NCI-H2196 (cell line): Measurements from ENCODE around the gene SH3PXD2A.

Experiments used
- DNase-seq: peaks from one replicate; lab custom pipeline; 2025; ENCODE audit not compliant: unreplicated experiment; lab: John Stamatoyannopoulos, UW

SH3PXD2A gene

DNA sequence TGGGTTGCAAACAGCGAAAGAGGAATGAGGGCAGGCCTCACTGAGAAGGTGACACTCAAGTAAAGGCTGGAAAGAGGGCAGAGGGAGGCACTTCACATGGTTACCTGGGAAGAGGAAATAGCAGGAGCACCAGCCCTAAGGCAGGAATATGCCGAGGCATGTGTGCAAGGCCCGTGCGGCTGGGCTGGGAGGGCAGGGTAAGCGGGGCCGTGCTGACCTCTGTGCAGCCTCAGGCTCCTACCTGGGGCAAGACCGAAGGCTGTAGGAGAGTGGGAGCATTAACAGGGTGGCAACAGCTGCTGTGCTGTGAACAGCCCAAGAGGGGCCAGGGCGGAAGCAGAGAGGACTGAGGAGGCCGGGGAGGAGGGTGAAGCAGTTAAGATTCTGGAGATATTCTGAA, 24.0 kb upstream of the SH3PXD2A start:
- DNase-seq, result no peak

DNA sequence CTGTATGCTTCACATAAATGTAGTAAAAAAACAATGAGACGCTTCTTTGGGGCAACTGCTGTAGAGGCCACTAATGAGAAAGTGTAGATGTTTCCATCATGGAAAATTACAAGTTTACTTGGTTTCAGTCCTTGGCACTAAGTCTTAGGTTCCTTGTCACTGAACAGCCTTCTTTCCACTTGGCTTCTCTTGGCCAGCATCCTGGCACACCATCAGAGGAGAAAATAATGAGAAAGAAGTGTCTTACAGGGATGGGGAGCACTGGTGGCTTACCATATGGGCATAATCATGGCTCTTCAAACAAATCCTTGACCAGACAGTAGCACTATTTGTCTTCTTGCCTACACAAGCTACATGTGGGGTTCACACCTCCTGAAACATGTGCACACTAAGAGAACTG, 22.5 kb upstream of the SH3PXD2A start:
- no peak for DNase-seq

DNA sequence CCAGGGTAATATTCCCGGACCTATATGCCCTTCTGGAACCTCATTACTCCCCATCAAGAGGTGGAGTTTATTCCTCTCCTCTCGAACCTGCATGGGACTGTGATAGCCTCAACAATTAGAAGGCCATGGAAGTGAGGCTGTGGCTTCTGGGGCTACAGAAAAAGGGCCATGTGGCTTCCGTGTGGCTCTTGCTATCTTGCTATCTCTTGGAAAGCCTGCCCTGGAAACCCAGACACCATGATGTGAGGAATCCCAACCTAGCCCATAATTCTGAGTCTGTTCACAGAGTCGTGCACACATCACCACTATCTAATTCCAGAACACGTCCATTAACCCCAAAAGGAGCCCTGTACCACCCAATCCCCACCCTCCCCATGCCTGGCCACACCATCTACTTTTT, 20.8 kb upstream of the SH3PXD2A start:
- DNase-seq, result no peak

DNA sequence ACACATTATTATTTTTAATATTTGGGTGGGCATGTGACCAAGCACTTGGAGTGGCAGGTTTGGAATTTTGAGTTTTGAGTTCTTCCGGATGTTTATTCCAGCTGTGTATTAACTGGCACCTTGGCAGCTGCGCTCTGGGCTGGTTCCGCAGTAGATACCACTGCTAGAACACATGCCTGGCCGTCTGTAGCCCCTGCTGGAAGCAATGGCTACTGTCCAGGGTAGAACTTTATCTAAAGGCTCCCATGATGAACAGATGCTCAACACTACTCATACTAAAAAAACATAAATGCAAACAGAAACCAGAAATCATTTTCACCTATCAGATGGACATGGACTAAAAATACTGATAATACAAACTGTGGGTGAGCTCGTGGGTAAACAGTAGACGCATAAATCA, 19.4 kb upstream of the SH3PXD2A start:
- no peak for DNase-seq

DNA sequence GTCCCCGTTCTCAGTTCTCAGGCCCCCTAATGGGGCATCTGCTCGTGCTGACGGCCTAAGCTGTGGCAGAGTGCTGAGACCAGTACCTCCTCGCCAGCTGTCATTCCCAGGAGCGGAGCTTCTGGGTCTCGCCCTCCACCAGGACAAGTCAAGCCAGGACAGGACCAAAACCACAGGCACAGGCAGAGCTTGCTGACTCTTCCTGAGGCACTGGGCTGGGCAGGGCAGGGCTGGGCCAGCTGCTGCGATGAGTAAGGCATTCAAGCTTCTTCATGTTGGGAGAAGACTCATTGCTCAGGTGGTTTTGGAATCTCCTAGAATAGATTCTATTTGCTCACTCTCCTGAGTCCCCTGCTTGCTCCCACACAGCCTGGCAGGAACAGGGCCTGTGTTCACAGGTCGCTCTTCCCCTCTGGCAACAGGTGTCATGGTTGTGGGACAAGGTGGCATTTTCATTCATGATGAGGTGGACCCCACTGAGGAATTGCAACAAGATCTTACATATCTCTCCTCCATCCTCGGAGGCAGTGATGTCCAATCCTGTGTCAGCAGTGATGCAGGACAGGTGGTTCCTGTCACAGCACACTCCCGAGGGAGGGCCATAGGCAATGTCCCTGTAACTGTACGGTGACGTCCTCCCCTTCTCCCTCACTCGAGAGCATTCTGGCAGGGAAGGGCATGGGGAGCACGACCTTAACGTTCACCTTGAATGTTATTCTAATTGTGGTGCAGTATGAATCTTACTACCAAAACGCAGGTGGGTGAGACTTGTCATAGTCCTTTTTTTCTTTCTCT, 17.0 kb upstream of the SH3PXD2A start:
- no peak for DNase-seq

DNA sequence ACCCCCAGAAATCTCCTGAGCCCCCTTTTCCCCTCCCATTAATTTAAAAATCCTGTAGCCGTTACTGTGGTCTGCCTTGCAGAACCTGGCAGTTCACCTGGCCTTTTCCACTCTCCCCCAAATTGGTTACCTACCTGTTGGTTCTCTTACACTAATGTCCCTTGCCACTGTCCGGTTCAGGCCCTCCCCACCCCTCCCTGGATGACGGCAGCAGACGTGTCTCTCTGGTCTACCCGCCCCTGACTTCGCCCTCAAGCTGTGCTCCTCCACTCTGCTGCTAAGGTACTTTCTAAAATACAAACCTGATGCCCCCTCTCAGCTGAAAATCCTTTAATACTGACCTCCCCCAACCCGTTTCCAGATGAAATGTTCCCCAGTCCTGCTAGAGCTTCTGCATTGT, 15.6 kb upstream of the SH3PXD2A start:
- no peak for DNase-seq

DNA sequence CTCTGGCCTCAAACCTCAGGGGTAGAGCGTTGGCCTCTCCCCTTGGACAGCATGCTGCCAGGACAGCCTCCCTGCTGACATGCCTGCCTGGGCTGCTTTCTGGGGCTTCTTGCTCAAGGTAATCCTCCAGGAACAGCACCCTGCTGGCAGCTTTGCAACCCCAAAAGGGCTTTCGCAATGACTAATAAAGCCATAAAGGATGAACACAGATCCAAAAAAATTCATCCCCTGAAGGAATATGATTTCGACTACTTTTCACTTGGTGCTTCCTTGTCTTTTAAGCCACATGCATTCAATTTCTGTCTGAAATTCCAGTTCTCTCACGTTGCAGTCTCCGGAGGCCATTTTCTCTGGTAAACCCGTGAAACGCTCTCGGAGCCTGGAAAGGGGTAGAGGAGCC, 15.1 kb upstream of the SH3PXD2A start:
- DNase-seq, result no peak

DNA sequence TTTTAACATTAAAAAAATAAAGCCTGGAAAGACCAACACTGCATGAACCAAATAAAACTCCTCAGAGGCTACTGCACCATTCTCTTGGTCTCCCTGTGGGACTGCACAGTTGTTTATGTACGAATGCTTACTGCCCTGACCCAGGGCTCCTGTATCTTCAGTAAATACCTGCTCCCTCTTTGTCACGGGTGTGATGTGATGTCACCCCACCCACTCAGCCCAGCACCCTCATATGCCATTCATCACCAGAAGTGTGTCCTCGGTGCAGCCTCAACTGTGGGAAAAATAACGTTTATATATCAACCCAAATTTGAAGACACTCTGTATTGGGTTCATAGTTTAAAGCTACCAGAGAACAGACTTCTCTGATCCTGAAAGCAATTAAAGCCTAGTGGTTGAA, 14.0 kb upstream of the SH3PXD2A start:
- DNase-seq, result no peak

DNA sequence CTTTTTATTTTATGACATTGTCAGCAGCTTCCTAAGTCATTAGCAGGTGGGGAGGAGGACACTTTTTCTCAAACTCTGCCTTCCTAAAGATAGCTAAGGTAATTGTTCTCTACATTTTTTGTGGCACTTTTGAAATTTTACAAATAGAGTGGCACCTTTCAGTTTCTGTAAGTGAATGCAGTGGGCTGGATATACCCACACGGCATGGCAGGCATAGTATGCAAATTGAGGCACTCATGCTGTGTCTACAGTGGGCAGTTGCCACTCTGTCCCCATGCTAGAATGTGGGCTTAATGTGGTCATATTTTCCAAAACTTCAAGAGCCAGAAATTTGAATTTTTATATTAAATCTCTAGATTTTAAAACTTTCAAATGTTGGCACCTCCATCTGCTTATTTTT, 12.8 kb upstream of the SH3PXD2A start:
- no peak for DNase-seq

DNA sequence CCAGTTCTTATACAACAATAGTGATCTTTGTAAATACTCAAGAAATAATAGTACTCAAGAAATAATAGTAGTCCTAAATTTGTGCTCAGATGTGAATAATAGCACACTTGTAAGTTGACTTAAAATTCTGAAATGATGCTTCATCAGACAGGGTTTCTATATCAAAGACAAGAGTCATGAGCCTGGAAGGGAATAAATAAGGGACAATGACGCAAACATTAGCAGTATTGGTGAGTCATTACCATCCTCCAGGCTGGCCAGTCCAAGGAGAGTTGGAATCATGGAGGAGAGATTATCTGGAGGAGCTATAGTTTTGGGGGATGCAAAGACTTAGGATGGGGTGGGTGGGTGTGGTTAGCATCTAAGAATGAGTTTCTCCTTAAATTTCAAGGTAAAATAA, 6.1 kb upstream of the SH3PXD2A start:
- no peak for DNase-seq

DNA sequence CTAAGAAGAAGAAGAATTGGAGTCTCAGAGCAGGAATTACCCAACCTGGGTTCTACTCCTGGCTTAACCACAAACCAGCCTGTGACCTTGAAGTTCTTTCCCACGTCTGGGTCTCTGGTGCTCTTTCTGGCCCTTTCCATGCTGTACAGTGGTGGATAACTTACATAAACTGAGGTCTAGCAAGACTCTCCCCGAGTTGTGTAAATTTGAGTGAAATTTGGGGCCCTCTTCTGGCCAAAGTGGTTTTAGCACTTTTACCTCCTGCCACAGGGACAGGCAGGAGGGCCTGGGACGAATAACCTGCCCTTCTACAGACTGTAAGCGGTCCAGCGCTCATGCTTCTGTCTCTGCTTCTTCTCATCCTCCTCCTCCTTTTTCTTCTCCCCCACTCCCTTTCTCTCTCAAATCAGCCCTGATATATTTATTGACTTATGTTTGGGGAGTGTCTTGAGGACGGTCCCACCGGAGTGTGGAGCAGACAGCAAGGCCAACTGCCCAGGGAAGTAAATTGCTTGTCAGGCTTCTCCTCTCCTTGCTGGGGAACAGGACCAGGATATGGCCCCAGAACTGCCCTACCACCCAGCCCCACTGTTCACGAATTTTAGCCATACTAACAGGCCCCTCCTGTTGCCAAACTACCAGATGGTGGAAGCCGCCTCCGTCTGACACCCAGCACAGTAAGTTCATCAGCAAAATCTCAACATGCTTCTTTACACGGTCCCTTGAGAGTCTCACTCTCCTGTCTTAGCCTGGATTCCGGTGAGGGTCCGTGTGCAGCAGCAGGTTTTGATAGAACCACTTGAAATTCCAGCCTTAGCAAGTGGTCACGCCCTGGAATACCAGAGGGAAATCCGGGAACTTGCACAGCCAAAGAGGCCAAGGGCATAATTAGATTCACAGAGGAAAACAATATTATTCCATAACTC, 4.0 kb upstream of the SH3PXD2A start:
- peak; percentile 26 for DNase-seq

DNA sequence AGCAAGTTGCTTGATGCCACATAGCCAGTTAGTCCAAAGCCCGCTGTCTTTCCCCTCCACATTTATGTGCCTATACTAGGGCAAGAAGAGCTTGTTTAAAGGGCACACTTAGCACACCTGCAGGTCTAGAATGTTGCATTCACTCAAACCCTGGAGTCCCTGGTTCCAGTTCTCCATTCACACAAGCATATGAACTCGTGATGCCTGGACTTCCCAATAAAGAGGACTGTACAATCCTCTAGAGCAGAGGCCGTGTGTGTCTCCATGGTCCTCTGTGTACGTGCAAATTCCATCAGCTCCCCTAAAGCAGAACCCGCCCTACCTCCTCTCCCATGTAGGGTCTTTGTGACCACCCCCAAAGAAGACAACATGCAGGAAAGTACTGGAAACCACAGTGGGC, 3.0 kb upstream of the SH3PXD2A start:
- DNase-seq, result no peak

DNA sequence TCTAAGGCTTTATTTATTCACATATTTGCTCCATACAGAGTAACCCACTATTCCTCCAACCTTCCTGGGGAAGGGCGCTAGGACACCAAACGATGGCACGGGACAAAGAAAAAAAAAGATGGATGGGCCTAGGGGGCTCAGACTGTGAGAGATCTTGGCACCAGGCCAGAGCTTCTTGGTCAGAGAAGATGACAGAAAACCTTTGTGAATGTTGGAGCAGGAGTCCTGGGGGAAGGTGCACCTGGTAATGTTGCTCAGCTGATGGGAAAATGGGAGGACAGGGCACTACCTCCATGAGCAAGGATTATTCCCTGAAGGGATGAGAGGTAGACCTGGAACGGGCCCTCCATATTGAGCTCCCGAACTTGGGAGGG, 1.4 kb upstream of the SH3PXD2A start:
- no peak for DNase-seq

DNA sequence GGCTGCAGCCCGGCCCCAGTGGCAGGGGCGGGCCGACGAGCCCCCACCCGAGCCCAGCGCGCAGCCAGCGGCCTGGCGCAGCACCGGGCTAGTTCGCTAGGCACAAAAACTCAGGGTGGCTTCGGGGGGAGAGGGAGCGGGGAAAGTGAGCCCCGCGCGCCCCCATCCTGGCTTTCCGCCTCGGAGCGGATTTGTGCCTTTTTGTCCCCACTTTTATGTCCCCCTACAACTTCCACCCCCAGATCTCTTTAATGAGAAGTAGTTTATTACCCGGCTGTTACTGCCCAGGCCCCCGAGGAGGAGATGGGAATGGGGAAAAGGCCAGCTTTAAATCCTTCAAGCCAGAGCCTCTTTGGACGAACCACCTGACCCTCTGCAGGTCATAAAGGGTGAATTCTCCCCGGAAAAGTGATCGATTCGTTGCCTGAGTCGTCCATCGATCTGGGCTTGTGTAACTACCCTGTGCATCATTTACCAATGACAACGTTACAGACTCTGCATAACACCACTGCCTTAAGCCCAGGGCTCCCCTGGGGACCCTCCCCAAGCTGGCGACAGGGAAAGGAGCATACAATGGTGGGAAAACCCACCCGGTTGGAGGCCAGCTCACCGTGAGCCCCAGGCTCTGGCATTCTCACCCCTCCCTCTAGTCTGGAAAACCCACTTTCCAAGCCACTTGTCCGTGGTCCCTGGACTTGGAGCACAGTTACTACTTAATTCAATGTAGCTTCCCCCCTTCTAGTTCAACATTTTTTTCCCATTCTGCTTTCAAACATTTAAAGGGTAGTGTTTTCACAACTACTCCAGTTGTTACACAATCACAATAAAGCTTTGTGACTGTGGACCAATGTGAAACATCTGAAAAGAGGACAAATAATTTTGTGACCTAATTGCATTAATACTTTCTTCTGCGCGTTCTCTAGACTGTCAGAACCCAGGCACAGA, 748 bp upstream of the SH3PXD2A start:
- no peak for DNase-seq

DNA sequence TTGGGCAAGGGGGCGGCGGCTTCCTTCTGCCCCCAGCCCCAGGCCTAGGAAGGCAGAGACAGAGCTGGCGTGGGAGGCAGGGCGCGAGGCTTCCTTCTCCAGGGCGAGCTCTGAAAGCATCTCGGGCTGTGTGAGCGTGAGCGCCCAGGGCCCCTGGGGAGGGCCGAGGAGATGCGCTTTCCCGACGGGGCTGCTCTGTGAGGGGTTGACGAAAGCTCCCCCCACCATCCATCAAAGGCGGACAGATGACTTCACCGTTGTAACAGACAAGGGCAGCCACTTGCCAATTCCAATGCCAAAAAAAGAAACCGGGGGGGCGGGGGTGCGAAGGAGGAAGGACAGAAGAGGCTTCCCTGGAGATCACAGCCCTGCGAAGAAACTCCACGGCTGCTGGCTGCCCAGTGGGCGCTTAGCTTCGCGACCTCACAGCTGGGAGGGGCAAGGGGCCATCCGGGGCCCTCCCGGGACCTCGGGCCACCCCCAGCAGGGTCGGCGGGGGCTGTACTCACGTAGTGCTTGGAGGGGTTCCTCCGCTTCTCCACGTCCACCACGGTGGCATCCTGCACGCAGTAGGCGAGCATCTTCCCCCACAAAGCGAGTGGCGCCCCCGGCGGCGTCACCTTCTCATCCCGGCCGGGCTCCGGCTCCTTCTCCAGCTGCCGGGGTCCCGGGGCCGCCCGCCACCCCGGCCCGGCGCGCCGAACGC, 537 bp downstream of the SH3PXD2A start:
- no peak for DNase-seq

DNA sequence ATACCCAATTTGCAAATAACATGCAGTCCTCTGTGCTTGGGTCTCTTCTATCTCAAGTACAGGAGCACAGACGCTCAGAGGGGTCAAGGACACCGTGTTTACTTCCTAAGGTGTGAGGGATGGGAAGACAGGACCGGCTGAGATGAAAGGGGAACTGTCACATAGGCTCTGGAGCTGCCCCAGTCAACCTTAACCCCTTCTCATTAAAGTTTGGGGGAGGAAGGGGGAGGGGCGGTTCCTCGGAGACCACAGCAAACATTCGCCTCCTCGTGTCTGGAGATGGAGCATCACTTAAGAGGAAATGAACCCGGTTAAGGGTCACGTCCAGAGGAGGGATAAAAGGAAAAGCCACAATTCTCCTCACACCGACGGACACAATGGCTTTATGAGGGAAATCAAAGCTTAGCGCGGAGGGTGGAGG, 1.1 kb downstream of the SH3PXD2A start:
- DNase-seq, result no peak

DNA sequence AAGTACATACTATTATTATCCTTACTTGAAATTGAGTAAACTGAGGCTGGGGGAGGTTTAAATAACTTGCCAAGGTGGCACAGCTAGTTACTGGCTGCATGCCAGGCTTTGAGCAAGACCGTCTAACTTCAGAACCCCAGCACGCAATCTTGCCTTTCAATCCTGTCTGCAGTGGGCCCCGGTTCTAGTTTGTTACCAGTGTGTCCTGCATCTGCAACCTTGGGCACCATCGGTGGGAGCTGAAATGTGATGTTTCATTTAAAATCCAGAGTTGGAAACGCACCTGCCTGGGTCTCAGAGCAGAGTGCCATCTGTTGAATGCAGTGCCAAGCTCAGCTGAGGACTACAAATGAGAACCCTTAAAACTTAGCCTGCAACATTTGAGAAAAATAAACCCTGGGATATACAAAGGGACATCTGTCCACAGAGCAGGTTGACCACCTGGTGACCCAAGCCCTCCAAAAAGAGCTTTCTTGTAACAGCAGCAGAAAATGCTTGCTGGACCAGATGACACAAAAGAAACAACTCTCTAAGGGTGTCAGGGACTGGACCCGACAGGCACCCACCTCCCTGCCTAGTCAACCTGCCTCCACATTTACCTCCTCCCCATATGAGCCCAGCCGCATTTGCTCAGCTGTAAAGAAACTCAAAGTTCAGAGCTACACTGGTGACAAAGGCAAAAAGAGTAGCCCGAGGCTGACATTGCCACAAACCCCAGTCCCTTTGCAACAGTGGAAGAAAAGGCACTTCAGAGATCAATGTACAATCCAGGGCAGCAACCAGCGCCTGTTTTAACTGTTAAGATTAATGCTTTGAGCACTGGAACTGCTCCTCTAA, 1.7 kb downstream of the SH3PXD2A start:
- DNase-seq, result no peak

DNA sequence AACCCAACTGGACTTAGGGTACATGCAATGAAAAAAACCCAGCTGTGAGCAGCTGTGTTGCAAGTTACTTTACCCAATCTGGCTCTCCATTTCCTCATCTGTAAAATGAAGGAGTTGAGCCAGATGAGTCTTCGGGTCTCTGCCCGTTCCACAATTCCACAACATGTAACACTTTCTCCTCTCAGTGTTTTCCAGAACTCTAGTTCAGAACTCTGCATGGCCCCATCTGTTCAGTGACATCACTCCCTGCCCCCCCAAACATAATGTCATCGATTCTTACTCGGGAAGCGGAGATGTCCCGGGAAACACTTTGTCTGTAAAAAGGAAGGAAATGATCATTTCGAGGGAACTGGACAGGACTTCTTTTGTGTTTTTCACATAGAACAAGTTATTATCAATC, 2.5 kb downstream of the SH3PXD2A start:
- no peak for DNase-seq

DNA sequence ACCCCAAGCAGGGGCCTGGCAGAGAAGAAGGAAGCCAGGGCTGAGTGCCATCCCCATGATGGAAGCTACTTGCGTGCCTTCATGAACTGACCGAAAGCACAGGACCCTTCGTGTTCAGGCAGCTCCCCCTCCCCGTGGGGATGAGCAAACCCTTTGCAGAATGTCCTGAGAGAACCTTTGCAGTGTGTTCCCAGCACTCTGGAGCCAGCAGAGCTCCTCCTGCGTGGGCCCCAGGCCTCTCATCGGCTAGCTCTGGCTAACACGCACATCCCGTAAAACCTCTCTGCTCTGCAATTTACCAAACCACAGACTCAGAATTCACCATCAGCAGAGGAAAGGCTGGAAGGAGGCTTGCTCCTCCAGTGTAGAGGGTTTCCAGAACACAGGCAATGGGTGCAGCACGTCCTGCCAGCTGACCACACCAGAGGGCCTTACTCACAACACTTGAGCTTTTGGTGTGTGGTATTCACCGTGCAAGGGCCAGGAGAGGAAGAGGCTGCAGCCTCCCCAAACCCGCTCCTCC, 3.1 kb downstream of the SH3PXD2A start:
- no peak for DNase-seq
